GM10847 (cell line): ENCODE measurements around the gene BTBD1.

Experiments
- POLR2A ChIP-seq: IDR thresholded peaks from 2 replicates; pipeline ENCODE4 v1.6.1; 2011; ENCODE audit not compliant: insufficient read length; ENCODE audit errors: extremely low read depth

BTBD1 gene

DNA sequence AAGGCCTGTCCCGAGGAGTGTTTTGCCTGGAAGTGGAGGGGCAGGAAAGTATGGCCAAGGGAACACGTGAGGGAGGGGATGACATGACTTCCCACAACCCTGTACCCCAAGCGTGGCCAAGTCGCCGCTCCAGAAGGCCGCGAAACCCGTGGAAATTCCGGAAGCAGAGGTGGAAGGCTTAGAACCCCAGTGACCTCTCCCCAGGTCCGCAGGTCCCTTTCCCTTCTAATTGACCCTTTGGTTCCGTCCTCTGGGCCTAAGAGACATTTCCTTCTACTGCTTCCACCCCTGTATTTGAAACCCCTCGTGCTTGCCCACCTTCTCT, 548 bp upstream of the BTBD1 start:
- no peak for TF ChIP-seq POLR2A

DNA sequence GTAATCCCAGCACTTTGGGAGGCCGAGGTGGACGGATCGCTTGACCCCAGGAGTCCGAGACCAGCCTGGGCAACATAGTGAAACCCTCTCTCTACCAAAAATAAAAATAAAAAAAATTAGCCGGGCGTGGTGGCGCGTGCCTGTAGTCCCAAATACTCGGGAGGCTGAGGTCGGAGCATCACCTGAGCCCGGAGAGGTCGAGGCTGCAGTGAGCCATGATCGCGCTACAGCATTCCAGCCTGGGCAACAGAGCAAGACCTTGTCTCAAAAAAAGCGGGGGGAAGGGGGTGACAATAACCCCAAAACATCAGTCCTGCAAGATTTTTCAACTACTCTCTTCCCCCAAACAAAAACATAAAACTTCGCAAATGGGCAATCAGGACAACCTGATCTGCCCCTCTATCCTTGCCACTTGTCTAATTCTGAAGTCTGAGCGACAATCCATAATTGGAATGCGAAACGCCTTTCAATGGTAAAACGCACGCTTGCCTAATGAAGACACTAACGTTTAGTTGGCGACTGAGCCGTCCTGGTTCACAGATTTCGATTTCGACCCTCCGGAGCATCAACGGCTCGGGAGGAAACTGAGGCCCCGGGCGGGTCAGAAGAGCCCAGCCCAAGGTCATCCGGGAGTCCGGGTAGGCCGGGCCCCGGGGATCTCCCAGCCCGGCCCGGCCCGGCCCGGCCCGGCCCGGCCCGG, 868 bp downstream of the BTBD1 start:
- TF ChIP-seq POLR2A: no peak

DNA sequence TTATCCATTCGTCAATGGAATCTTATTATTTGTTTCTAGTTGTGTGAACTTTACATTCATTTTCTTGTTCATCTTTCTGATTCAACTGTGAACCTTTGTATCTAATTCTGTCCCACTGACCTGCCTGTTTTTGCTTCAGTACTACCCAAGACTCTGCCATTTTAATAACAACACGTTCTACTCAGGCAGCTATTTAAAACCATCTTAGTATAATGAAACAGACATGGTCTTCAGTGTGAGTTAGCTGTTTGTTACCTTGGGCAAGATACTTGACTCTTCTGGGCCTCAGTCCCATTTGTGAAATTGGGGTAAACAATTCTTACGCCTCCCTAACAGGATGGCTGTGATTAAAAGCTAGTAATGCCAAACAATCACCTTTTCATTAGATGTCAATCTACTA, 1.6 kb downstream of the BTBD1 start:
- TF ChIP-seq POLR2A: no peak

DNA sequence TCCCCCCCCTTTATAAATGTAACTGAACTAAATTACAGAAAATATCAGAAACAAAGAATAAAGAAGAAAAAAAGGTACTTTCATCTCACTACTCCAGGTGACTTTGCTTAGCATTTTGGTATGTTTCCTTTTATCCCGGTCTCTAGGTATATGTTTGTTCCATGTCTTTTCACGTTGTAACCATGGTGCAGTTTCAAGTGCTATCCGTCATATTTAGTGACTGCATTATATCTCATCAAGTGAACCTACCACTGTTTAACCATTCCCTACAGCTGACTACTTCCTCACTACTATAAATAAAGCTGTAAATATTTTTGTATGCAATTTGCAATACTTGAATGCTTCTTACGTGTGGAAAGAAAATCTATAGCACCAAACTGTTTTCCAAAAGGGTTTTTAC, 2.2 kb downstream of the BTBD1 start:
- TF ChIP-seq POLR2A: no peak

DNA sequence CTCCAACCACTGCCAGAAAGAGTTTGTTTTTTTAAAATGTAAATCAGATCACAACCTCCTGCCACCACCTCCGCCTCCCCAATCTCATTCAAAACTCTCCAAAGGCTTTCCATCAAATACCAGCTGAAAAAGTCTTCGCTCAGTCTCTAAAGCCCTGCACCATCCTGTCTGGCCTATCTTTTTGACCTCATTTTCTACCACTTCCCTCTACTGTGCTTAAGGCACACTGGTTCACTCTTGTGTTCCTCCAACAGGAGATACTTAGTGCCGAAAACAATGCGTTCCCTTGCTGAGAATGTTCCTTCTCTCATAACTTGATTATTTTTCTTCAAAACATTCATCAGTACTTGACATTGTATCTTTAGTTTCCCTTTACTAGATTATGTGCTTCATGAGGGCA, 3.5 kb downstream of the BTBD1 start:
- no peak for TF ChIP-seq POLR2A

DNA sequence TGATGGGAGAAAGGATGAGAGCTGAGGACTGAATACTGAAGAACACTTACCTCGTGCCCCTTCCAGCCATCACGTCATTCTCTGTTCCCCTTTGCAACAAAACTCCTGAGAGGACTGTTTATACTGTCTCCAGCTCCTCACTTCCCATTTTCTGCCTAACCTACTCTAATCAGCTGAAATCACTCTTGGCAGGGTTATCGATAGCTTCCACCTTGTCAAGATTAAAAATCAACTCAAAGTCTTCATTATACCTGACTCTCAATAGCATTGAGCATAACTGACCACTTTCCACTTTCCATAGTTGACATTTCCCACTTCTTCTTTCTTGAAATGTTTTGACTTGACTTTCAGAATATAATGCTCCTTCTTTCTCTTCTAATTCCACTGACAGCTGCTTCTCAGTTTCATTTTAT, 4.3 kb downstream of the BTBD1 start:
- TF ChIP-seq POLR2A: no peak

DNA sequence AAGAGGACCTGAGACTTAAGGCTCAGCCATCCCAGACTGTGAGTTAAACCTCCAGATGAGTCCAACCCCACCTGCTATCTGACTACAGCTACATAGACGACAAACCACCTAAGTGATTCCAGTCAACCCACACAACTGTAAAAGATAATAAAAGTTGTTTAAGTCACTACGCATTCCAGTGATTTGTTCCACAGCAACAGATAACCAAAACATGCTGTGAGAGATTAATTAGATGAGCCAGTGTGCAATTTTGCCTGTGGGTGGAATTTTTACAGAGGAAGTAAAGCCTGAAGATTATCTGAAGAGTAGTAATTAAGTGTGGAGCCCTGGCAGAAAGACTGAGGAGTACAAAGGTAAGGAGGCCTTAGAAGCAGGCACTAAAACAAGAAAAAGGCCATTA, 5.4 kb downstream of the BTBD1 start:
- TF ChIP-seq POLR2A: no peak

DNA sequence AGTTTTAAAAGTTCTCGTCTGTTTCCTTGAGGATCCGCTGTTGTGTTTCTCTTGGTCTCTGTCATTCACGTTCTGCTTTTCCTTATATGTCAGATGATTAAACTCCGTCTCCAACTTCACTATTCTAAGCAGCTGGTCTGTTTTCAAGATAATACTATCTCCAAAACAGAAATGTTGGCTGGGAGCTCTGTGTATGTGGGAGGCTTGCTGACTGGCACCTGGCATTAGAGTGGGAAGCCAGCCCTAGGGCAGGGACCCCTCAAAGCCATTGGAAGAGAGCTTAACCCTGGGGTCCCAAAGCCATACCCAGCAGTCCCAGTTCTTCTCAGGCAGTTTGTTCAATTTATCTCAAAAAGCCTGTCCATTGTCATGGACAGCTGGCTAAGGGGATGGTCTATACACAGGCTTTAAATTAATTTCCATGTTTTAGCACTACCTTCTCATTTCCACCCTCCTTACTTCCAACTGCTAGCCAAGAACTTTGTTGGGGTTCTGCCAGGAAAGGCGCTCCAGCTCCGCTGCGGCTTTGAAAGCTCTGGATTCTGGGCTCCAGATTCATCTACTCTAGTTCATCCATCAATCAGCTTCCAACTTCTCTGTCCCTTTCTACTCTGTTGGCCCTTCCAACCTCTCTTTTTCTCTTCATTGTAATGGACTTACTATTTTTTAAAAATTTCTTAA, 9.2 kb downstream of the BTBD1 start:
- no peak for TF ChIP-seq POLR2A

DNA sequence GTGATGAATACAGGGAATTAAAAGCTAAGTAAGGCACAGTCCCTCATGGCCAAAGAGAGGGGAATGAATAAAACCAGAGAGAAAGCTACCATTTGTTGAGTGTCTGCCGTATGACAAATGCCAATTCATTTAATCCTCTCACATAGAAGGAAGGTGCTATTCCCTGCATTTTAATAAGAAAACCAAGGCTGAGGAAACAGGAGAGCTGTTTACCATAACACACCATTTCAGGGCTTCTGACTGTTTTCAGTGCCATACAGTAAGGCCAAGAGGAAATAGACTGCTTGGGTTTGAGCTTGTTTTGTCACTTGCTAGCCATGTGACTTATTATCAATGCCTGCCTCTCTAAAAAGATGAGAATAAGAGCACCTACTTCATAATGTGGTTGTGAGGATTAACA, 10.1 kb downstream of the BTBD1 start:
- no peak for TF ChIP-seq POLR2A

DNA sequence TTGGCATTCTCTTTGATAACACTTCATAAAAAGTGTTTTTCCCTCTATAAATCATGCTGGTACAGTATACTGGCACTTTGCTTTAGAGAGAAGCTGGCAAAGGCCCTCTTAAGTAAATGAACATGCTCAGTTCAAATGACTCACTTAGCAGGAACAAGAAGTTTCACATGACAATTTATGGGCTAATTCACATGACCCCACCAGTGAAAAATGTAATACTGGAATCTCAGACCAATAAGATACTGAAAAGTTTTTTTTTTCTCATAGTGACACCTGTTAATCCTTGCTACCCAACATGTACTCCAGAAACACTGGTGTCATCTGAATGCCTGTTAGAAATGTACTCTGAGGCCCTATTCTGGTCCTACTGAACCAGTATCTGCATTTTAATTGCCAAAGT, 13.9 kb downstream of the BTBD1 start:
- no peak for TF ChIP-seq POLR2A

DNA sequence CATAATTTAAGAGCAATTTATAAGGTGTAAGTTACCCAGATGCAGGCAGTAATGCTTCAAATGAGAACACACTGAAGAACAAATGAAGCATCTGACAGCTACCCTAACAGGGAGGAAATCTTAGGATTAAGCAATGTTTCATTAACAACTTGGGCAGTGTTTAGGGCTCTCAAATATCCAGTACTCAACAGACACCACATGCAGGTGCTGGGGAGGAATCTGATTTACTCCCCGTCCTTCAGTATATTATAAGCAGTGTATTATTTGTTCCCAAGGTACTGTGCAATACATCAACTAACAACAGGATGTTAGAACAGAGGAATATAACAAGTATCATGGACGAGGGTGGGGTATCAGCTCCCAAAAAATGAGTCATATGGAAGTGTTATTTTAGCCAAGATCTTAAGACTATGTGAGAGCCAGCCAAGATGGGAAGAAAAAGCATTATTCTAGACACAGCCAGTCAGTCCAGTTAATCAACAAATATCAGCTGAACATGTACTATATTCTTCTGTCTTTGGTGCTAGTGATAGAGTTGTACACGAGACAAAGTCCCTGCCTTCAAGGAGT, 20.4 kb downstream of the BTBD1 start:
- TF ChIP-seq POLR2A: no peak

DNA sequence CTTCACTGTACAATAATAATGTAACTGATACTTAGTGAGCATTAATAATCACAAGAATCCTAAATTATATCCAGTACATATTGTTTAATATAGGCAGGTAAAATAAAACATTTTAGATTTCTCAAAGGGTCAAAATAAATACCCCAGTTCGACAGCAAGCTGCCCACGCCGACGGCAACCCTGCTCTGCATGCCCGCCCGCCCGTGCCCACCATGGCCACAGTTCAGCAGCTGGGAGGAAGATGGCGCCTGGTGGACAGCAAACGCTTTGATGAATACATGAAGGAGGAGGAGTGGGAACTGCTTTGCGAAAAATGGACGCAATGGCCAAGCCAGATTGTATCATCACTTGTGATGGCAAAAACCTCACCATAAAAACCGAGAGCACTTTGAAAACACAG, 22.9 kb downstream of the BTBD1 start:
- TF ChIP-seq POLR2A: no peak

DNA sequence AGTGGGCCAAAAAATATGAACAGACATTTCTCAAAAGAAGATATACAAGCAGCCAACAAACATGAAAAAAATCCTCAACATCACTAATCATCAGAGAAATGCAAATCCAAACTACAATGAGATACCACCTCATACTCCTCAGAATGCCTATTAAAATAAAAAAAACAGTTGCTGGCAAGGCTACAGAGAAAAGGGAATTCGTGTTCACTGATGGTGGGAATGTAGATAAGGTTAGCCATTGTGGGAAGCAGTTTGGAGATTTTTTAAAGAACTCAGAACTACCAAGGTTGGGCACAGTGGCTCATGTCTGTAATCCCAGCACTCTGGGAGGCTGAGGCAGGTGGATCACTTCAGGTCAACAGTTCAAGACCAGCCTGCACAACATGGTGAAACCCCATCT, 27.8 kb downstream of the BTBD1 start:
- TF ChIP-seq POLR2A: no peak

DNA sequence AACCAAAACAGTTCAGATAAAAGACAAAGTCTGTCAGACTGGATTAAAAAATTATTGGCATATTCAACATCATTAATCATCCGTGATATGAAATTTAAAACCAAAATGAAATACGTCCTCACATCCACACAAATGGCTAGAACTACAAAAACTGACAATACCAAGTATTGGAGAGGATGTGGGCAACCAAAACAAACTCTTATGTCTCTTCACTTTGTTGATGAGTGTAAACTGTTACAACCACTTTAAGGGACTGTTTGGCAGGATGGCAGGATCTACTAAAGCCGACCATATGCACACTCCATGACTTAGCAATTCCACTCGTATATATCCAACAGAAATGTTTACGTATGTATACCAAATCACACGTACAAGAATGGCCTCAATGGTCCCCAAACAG, 30.8 kb downstream of the BTBD1 start:
- no peak for TF ChIP-seq POLR2A

DNA sequence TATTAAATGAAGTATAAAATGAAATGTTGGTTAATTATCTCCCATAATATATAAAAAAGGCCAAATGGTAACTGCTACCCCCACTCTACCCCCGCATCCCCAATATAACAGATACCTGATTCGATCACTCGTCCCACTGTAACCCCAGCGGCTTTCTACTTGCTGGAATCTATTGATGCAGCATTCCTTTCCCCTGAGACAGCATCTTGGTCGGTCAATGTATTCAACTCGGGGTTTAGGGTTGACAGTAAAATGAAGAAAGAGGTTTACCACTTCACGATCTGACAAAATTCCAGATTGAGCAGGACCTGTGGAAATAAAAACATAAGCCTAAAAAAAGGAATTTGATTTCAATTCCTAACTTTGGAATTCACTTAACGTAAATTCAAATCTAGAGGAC, 37.0 kb downstream of the BTBD1 start:
- TF ChIP-seq POLR2A: no peak

DNA sequence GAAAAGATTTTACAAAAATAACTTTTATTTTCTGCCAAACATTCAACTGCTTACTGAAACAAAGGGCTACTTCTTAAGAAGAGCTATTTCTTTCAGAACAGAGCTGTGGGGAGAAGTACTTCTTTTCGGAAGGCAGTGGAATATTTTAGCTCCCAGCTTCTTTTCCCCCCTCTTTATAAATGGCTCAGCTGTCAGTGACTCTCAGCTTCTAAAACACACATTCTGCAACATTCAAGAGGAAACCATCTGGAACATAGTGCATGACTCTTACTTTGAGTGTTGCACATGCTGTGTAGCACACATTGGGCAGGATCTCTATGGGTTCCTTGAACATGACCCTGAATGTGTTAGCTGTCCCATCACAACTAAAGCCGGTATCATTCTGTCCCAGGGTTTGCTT, 48.6 kb downstream of the BTBD1 start:
- no peak for TF ChIP-seq POLR2A

DNA sequence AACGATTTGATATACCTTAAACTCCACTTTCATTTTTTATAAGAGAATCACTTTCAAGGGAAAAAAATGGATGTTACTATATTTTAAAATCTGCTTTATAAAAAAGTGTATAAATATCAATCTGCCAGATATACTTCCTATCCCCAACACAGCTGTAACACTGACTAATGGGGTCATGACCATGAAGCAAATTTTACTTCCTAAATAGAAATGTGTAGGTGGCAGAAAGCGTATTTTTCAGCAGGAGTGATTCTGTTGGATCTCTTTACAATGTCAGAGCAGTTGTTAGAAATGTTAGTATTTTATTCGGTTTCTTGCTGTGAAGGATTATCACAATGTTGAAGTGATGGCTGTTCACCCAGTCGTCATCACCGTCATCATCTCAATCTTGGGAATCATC, 50.1 kb downstream of the BTBD1 start:
- no peak for TF ChIP-seq POLR2A
